Measurements from ENCODE around the gene OSBPL8.

DNA sequence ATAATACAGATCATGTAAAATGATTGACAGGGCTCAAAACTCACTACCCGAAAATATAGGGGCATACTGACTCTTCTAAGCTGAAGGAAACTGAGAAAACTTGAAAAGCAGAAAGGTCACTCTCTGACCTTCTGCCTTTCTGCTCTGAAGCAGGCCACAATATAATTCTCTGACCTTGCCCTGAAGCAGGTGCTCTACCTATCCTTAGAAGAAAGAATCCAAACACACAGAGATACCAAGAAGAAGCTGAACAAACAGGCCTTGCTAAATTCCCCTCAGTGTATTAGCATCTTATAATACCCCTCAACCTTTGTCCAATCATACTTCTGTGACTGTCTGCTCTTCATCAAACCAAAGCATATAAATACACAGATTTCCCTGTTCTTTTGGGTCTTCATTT lies 150.5 kb downstream of the OSBPL8 start:
- TF ChIP-seq, protein P1, sequence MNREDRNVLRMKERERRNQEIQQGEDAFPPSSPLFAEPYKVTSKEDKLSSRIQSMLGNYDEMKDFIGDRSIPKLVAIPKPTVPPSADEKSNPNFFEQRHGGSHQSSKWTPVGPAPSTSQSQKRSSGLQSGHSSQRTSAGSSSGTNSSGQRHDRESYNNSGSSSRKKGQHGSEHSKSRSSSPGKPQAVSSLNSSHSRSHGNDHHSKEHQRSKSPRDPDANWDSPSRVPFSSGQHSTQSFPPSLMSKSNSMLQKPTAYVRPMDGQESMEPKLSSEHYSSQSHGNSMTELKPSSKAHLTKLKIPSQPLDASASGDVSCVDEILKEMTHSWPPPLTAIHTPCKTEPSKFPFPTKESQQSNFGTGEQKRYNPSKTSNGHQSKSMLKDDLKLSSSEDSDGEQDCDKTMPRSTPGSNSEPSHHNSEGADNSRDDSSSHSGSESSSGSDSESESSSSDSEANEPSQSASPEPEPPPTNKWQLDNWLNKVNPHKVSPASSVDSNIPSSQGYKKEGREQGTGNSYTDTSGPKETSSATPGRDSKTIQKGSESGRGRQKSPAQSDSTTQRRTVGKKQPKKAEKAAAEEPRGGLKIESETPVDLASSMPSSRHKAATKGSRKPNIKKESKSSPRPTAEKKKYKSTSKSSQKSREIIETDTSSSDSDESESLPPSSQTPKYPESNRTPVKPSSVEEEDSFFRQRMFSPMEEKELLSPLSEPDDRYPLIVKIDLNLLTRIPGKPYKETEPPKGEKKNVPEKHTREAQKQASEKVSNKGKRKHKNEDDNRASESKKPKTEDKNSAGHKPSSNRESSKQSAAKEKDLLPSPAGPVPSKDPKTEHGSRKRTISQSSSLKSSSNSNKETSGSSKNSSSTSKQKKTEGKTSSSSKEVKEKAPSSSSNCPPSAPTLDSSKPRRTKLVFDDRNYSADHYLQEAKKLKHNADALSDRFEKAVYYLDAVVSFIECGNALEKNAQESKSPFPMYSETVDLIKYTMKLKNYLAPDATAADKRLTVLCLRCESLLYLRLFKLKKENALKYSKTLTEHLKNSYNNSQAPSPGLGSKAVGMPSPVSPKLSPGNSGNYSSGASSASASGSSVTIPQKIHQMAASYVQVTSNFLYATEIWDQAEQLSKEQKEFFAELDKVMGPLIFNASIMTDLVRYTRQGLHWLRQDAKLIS (CRISPR knock-in tag; IDR thresholded peaks at IDR 0.05; ENCODE audit: borderline replicate concordance) = no peak
- TF ChIP-seq, protein P2, sequence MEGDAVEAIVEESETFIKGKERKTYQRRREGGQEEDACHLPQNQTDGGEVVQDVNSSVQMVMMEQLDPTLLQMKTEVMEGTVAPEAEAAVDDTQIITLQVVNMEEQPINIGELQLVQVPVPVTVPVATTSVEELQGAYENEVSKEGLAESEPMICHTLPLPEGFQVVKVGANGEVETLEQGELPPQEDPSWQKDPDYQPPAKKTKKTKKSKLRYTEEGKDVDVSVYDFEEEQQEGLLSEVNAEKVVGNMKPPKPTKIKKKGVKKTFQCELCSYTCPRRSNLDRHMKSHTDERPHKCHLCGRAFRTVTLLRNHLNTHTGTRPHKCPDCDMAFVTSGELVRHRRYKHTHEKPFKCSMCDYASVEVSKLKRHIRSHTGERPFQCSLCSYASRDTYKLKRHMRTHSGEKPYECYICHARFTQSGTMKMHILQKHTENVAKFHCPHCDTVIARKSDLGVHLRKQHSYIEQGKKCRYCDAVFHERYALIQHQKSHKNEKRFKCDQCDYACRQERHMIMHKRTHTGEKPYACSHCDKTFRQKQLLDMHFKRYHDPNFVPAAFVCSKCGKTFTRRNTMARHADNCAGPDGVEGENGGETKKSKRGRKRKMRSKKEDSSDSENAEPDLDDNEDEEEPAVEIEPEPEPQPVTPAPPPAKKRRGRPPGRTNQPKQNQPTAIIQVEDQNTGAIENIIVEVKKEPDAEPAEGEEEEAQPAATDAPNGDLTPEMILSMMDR (IDR thresholded peaks at IDR 0.05) = no peak
- no peak for TF ChIP-seq JUN (CRISPR knock-in tag; IDR thresholded peaks at IDR 0.05)
- TF ChIP-seq, protein P3, sequence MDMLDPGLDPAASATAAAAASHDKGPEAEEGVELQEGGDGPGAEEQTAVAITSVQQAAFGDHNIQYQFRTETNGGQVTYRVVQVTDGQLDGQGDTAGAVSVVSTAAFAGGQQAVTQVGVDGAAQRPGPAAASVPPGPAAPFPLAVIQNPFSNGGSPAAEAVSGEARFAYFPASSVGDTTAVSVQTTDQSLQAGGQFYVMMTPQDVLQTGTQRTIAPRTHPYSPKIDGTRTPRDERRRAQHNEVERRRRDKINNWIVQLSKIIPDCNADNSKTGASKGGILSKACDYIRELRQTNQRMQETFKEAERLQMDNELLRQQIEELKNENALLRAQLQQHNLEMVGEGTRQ (CRISPR knock-in tag; IDR thresholded peaks at IDR 0.05) = no peak
- TF ChIP-seq, protein P4, sequence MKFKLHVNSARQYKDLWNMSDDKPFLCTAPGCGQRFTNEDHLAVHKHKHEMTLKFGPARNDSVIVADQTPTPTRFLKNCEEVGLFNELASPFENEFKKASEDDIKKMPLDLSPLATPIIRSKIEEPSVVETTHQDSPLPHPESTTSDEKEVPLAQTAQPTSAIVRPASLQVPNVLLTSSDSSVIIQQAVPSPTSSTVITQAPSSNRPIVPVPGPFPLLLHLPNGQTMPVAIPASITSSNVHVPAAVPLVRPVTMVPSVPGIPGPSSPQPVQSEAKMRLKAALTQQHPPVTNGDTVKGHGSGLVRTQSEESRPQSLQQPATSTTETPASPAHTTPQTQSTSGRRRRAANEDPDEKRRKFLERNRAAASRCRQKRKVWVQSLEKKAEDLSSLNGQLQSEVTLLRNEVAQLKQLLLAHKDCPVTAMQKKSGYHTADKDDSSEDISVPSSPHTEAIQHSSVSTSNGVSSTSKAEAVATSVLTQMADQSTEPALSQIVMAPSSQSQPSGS (CRISPR knock-in tag; IDR thresholded peaks at IDR 0.05; ENCODE audit: borderline replicate concordance, low read depth) = no peak
- no peak for TF ChIP-seq NR3C1 (CRISPR knock-in tag; conservative IDR thresholded peaks at IDR 0.05; ENCODE audit: low read depth)
- no peak for TF ChIP-seq JAZF1 (CRISPR knock-in tag; IDR thresholded peaks at IDR 0.05)
- no peak for TF ChIP-seq PRRX2 (CRISPR knock-in tag; IDR thresholded peaks at IDR 0.05)
- TF ChIP-seq, protein P5, sequence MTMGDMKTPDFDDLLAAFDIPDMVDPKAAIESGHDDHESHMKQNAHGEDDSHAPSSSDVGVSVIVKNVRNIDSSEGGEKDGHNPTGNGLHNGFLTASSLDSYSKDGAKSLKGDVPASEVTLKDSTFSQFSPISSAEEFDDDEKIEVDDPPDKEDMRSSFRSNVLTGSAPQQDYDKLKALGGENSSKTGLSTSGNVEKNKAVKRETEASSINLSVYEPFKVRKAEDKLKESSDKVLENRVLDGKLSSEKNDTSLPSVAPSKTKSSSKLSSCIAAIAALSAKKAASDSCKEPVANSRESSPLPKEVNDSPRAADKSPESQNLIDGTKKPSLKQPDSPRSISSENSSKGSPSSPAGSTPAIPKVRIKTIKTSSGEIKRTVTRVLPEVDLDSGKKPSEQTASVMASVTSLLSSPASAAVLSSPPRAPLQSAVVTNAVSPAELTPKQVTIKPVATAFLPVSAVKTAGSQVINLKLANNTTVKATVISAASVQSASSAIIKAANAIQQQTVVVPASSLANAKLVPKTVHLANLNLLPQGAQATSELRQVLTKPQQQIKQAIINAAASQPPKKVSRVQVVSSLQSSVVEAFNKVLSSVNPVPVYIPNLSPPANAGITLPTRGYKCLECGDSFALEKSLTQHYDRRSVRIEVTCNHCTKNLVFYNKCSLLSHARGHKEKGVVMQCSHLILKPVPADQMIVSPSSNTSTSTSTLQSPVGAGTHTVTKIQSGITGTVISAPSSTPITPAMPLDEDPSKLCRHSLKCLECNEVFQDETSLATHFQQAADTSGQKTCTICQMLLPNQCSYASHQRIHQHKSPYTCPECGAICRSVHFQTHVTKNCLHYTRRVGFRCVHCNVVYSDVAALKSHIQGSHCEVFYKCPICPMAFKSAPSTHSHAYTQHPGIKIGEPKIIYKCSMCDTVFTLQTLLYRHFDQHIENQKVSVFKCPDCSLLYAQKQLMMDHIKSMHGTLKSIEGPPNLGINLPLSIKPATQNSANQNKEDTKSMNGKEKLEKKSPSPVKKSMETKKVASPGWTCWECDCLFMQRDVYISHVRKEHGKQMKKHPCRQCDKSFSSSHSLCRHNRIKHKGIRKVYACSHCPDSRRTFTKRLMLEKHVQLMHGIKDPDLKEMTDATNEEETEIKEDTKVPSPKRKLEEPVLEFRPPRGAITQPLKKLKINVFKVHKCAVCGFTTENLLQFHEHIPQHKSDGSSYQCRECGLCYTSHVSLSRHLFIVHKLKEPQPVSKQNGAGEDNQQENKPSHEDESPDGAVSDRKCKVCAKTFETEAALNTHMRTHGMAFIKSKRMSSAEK (CRISPR knock-in tag; IDR thresholded peaks at IDR 0.05; ENCODE audit: borderline replicate concordance) = no peak
- no peak for TF ChIP-seq CREM (CRISPR knock-in tag; IDR thresholded peaks at IDR 0.05)
- TF ChIP-seq FOXK1 (CRISPR knock-in tag; IDR thresholded peaks at IDR 0.05) = no peak
- TF ChIP-seq, protein P6, sequence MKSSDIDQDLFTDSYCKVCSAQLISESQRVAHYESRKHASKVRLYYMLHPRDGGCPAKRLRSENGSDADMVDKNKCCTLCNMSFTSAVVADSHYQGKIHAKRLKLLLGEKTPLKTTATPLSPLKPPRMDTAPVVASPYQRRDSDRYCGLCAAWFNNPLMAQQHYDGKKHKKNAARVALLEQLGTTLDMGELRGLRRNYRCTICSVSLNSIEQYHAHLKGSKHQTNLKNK (CRISPR knock-in tag; IDR thresholded peaks at IDR 0.05) = no peak
- TF ChIP-seq IRF2 (CRISPR knock-in tag; IDR thresholded peaks at IDR 0.05; ENCODE audit: borderline replicate concordance, low read depth) = no peak

All from WTC11 (cell line).